WTC11 (cell line): ENCODE measurements around the gene VAMP4. TPM values are rescaled to one million over a fixed set of nuclear protein-coding genes. Genes with fewer than 3 reads are reported as not detected.
A peak's percentile ranks its signal among the peaks of the same experiment; 100 is the strongest.

Experiments
- ATAC-seq: fragments of 200-7000 bp; cut with Tn5 transposase; 2 replicates; pipeline ENCODE4 v1.10.0; 2021; ENCODE audit warnings: mild to moderate bottlenecking, moderate library complexity
- CTCF ChIA-PET: fragments of 300-600 bp; sonication (Branson Sonifier 250); formaldehyde crosslinking; loops from one replicate; lab custom pipeline; 2021; ENCODE audit warnings: antibody characterized with exemption; lab: Charles Lee
- POLR2A ChIA-PET: fragments of 350-600 bp; sonication (Branson Sonifier 250); formaldehyde crosslinking; loops from one replicate; lab custom pipeline; 2021; ENCODE audit warnings: antibody characterized with exemption; lab: Charles Lee
- DNase-seq: peaks from one replicate; pipeline ENCODE4 v3.0.0; 2021; ENCODE audit warnings: low spot score
- H3K27ac Mint-ChIP-seq: 2 replicates; pipeline ENCODE4 v1.8.0; 2021; ENCODE audit warnings: mixed read lengths
- H3K27me3 Mint-ChIP-seq: 2 replicates; pipeline ENCODE4 v1.8.0; 2021; ENCODE audit warnings: low read depth, mild to moderate bottlenecking, moderate library complexity, mixed read lengths
- H3K36me3 Mint-ChIP-seq: 2 replicates; pipeline ENCODE4 v1.8.0; 2021; ENCODE audit warnings: mixed read lengths
- H3K4me1 Mint-ChIP-seq: 2 replicates; pipeline ENCODE4 v1.8.0; 2022; ENCODE audit warnings: mixed read lengths
- H3K4me3 Mint-ChIP-seq: 2 replicates; pipeline ENCODE4 v1.8.0; 2021; ENCODE audit warnings: mild to moderate bottlenecking, moderate library complexity, mixed read lengths
- H3K9me3 Mint-ChIP-seq: 2 replicates; pipeline ENCODE4 v1.8.0; 2021; ENCODE audit warnings: mixed read lengths
- ELF4 ChIP-seq: sonication (generic); formaldehyde crosslinking; IDR thresholded peaks from 2 replicates; pipeline ENCODE4 v1.8.1; 2022; ENCODE audit warnings: low read depth, mild to moderate bottlenecking, moderate library complexity, missing genetic modification reagents
- ETV6 ChIP-seq: sonication (generic); formaldehyde crosslinking; IDR thresholded peaks from 2 replicates; pipeline ENCODE4 v1.8.1; 2022; ENCODE audit warnings: mild to moderate bottlenecking, missing genetic modification reagents
- FOXJ3 ChIP-seq: sonication (generic); formaldehyde crosslinking; IDR thresholded peaks from 2 replicates; pipeline ENCODE4 v1.9.0; 2021; ENCODE audit warnings: missing genetic modification reagents, mild to moderate bottlenecking, borderline replicate concordance
- FOXK1 ChIP-seq: sonication (generic); formaldehyde crosslinking; IDR thresholded peaks from 2 replicates; pipeline ENCODE4 v1.8.0; 2022; ENCODE audit warnings: mild to moderate bottlenecking, moderate library complexity, missing genetic modification reagents
- JUN ChIP-seq: sonication (generic); formaldehyde crosslinking; IDR thresholded peaks from 2 replicates; pipeline ENCODE4 v1.8.0; 2023; ENCODE audit warnings: mild to moderate bottlenecking, missing genetic modification reagents
- MXD4 ChIP-seq: fragments of 250-450 bp; sonication (Bioruptor Pico); IDR thresholded peaks from 2 replicates; pipeline ENCODE4 v1.8.0; 2021; ENCODE audit warnings: mild to moderate bottlenecking, moderate library complexity, borderline replicate concordance
- ZNF138 ChIP-seq: sonication (generic); formaldehyde crosslinking; conservative IDR thresholded peaks from 2 replicates; pipeline ENCODE4 v1.8.1; 2022; ENCODE audit warnings: mild to moderate bottlenecking, moderate library complexity, missing genetic modification reagents
- ZNF396 ChIP-seq: fragments of 250-450 bp; sonication (Bioruptor Pico); IDR thresholded peaks from 2 replicates; pipeline ENCODE4 v1.8.0; 2021; ENCODE audit warnings: mild to moderate bottlenecking, moderate library complexity, borderline replicate concordance
- total RNA-seq: library from RNA; stranded (reverse); gene quantifications from 3 replicates; pipeline ENCODE4 v1.2.3, GENCODE V29; 2021
- TF ChIP-seq, protein P1 (sequence below): sonication (generic); formaldehyde crosslinking; IDR thresholded peaks from 2 replicates; pipeline ENCODE4 v1.8.0; 2023; ENCODE audit warnings: mild to moderate bottlenecking, missing genetic modification reagents
- TF ChIP-seq, protein P2 (sequence below): fragments of 250-450 bp; sonication (Bioruptor Pico); conservative IDR thresholded peaks from 2 replicates; pipeline ENCODE4 v1.9.0; 2021; ENCODE audit warnings: mild to moderate bottlenecking
- TF ChIP-seq, protein P3 (sequence below): sonication (generic); formaldehyde crosslinking; IDR thresholded peaks from 2 replicates; pipeline ENCODE4 v1.8.0; 2022; ENCODE audit warnings: mild to moderate bottlenecking, missing genetic modification reagents
- TF ChIP-seq, protein P4 (sequence below): fragments of 250-450 bp; sonication (Bioruptor Pico); IDR thresholded peaks from 2 replicates; pipeline ENCODE4 v2.1.2; 2022; ENCODE audit warnings: mild to moderate bottlenecking, moderate library complexity
- TF ChIP-seq, protein P5 (sequence below): fragments of 250-450 bp; sonication (Bioruptor Pico); IDR thresholded peaks from 2 replicates; pipeline ENCODE4 v1.9.0; 2021; ENCODE audit warnings: moderate library complexity, mild to moderate bottlenecking, inconsistent platforms, borderline replicate concordance
- TF ChIP-seq, protein P6 (sequence below): sonication (generic); formaldehyde crosslinking; IDR thresholded peaks from 2 replicates; pipeline ENCODE4 v1.8.1; 2022; ENCODE audit warnings: mild to moderate bottlenecking, missing genetic modification reagents, moderate library complexity, borderline replicate concordance
- TF ChIP-seq, protein P7 (sequence below): sonication (generic); formaldehyde crosslinking; IDR thresholded peaks from 2 replicates; pipeline ENCODE4 v1.8.1; 2023; ENCODE audit warnings: mild to moderate bottlenecking, missing genetic modification reagents
- TF ChIP-seq, protein P8 (sequence below): sonication (generic); formaldehyde crosslinking; IDR thresholded peaks from 2 replicates; pipeline ENCODE4 v1.8.1; 2022; ENCODE audit warnings: low read depth, mild to moderate bottlenecking, moderate library complexity, missing genetic modification reagents, borderline replicate concordance
- TF ChIP-seq, protein P9 (sequence below): sonication (generic); formaldehyde crosslinking; IDR thresholded peaks from 2 replicates; pipeline ENCODE4 v1.8.1; 2023; ENCODE audit warnings: mild to moderate bottlenecking, missing genetic modification reagents

The VAMP4 gene
- total RNA-seq, 1 experiment from 2014 or later = 11.4 TPM

DNA sequence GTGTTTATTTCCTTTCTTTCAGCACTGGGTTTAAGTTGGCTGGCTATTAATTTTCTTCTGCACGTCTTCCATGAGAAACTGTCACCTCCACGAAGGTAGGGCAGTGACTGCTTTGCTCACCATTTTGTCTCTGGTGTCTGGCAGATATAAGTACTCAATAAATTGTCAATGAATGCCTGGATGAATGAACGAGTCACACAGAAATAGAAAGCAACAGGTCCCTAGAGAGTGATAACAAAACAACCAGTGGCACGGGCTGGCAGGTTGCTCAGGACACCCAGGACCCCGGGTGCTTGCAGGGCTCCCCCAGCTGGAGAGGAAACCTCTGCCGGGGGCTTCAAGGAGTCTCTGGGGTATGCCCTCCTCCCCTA is 86.1 kb downstream of the VAMP4 start (continued):
- TF ChIP-seq, protein P1, sequence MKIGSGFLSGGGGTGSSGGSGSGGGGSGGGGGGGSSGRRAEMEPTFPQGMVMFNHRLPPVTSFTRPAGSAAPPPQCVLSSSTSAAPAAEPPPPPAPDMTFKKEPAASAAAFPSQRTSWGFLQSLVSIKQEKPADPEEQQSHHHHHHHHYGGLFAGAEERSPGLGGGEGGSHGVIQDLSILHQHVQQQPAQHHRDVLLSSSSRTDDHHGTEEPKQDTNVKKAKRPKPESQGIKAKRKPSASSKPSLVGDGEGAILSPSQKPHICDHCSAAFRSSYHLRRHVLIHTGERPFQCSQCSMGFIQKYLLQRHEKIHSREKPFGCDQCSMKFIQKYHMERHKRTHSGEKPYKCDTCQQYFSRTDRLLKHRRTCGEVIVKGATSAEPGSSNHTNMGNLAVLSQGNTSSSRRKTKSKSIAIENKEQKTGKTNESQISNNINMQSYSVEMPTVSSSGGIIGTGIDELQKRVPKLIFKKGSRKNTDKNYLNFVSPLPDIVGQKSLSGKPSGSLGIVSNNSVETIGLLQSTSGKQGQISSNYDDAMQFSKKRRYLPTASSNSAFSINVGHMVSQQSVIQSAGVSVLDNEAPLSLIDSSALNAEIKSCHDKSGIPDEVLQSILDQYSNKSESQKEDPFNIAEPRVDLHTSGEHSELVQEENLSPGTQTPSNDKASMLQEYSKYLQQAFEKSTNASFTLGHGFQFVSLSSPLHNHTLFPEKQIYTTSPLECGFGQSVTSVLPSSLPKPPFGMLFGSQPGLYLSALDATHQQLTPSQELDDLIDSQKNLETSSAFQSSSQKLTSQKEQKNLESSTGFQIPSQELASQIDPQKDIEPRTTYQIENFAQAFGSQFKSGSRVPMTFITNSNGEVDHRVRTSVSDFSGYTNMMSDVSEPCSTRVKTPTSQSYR = no peak
- no peak for TF ChIP-seq ELF4 (CRISPR knock-in tag)
- TF ChIP-seq, protein P2, sequence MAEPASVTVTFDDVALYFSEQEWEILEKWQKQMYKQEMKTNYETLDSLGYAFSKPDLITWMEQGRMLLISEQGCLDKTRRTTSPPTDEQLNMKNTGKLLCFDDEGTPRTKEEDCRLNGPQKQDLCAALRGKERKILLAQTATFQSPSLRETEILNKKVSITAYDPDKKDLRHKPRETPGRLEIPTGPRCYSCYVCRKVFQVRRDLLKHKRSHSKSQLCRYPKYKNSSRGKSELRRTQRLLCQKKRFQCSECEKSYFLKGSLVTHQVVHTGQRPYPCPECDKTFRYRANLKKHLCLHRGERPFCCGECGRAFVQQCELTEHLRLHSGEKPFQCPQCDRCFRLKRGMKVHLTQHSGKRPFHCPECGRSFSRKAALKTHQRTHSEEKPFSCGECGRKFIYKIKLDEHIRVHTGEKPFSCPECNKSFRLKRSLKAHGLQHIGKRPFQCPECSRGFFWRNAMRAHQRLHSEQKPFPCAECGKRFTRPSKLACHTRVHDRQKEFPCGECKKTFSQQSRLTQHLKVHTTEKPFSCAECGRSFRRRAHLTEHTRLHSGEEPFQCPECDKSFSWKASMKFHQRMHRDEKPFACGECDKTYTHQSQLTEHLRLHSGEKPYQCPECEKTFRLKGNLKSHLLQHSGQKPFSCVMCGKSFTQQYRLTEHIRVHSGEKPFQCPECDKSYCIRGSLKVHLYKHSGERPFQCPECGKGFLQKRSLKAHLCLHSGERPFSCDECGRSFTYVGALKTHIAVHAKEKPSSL (CRISPR knock-in tag) = no peak
- TF ChIP-seq JUN = no peak

DNA sequence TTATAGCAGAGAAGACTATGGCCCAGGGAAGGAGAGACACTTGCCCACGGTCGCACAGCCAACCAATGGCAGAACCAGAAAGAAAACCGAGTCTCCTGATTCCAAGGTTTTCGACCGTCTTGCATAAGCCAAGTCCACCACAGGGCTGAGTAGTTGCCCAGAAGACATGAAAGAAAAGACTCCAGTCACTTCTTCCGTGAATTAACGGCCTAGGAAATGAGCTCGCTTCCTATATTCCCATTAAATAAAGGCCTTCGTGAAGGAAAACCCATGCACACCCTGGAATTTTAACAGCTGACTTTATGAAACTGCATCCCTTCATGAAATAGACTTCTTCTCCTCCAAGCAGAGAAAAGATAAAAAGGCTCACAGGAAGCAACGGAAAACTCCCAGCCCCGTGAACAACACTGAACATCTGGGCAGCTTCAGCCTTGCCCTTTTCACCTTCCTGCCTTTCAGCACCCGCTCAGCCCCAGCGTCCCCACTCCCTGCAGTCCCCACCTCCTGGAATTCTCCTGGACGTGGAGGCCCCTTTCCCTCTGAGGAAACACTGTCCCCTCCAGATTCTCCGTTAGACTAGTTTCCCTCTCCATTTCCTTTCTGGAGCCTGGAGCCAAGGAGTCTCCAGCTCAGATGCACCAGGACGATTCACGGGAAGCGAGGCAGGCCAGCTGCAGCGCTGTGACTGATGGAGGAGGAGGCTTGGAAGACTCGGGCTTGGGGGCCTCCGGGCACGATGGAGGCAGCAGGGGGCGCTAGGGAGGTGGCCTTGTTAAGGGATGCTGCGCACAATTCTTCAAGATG is 86.7 kb downstream of the VAMP4 start:
- CTCF ChIA-PET = interaction anchor here (0.6 to 5.6 kb wide), 25 partner anchors 9 to 376 kb away, joined by 3 to 121 read pairs (median 4); partner anchors contain the start of genes DNM3, FMO4, METTL13 and MYOCOS
- POLR2A ChIA-PET = interaction anchor here (0.6 to 0.7 kb wide), 2 partner anchors 11 to 217 kb away, joined by 3 to 4 read pairs; no protein-coding TSS in a partner anchor
- Mint-ChIP-seq H3K27ac (no peak overlapping the region), H3K9me3 (0 out of 2 replicates have a peak, but pooled peaks cover 5% of the 10 kb centered on the region), H3K4me1 (peaks cover 16% of the 10 kb centered on the region), H3K36me3 (no peaks in the 10 kb centered on the region), H3K4me3 (peak overlapping the region; percentile 51), H3K27me3 (no peaks in the 10 kb centered on the region)
- peak; percentile 92 for DNase-seq
- ATAC-seq = peak; percentile 97
- TF ChIP-seq ZNF396 (peak; percentile 32; the same call in 1 of the 2 replicates), ZNF138 (CRISPR knock-in tag) (no peak), FOXK1 (CRISPR knock-in tag) (no peak), ETV6 (no peak), FOXJ3 (CRISPR knock-in tag) (no peak), MXD4 (CRISPR knock-in tag) (no peak)
- TF ChIP-seq, protein P3, sequence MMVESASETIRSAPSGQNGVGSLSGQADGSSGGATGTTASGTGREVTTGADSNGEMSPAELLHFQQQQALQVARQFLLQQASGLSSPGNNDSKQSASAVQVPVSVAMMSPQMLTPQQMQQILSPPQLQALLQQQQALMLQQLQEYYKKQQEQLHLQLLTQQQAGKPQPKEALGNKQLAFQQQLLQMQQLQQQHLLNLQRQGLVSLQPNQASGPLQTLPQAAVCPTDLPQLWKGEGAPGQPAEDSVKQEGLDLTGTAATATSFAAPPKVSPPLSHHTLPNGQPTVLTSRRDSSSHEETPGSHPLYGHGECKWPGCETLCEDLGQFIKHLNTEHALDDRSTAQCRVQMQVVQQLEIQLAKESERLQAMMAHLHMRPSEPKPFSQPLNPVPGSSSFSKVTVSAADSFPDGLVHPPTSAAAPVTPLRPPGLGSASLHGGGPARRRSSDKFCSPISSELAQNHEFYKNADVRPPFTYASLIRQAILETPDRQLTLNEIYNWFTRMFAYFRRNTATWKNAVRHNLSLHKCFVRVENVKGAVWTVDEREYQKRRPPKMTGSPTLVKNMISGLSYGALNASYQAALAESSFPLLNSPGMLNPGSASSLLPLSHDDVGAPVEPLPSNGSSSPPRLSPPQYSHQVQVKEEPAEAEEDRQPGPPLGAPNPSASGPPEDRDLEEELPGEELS = no peak
- TF ChIP-seq, protein P4, sequence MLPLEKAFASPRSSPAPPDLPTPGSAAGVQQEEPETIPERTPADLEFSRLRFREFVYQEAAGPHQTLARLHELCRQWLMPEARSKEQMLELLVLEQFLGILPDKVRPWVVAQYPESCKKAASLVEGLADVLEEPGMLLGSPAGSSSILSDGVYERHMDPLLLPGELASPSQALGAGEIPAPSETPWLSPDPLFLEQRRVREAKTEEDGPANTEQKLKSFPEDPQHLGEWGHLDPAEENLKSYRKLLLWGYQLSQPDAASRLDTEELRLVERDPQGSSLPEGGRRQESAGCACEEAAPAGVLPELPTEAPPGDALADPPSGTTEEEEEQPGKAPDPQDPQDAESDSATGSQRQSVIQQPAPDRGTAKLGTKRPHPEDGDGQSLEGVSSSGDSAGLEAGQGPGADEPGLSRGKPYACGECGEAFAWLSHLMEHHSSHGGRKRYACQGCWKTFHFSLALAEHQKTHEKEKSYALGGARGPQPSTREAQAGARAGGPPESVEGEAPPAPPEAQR (CRISPR knock-in tag) = 0 out of 2 replicates have a peak, but pooled peaks have one; percentile 58
- TF ChIP-seq, protein P5, sequence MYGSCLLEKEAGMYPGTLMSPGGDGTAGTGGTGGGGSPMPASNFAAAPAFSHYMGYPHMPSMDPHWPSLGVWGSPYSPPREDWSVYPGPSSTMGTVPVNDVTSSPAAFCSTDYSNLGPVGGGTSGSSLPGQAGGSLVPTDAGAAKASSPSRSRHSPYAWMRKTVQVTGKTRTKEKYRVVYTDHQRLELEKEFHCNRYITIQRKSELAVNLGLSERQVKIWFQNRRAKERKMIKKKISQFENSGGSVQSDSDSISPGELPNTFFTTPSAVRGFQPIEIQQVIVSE = no peak
- TF ChIP-seq, protein P6, sequence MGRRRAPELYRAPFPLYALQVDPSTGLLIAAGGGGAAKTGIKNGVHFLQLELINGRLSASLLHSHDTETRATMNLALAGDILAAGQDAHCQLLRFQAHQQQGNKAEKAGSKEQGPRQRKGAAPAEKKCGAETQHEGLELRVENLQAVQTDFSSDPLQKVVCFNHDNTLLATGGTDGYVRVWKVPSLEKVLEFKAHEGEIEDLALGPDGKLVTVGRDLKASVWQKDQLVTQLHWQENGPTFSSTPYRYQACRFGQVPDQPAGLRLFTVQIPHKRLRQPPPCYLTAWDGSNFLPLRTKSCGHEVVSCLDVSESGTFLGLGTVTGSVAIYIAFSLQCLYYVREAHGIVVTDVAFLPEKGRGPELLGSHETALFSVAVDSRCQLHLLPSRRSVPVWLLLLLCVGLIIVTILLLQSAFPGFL (CRISPR knock-in tag) = no peak
- TF ChIP-seq, protein P7, sequence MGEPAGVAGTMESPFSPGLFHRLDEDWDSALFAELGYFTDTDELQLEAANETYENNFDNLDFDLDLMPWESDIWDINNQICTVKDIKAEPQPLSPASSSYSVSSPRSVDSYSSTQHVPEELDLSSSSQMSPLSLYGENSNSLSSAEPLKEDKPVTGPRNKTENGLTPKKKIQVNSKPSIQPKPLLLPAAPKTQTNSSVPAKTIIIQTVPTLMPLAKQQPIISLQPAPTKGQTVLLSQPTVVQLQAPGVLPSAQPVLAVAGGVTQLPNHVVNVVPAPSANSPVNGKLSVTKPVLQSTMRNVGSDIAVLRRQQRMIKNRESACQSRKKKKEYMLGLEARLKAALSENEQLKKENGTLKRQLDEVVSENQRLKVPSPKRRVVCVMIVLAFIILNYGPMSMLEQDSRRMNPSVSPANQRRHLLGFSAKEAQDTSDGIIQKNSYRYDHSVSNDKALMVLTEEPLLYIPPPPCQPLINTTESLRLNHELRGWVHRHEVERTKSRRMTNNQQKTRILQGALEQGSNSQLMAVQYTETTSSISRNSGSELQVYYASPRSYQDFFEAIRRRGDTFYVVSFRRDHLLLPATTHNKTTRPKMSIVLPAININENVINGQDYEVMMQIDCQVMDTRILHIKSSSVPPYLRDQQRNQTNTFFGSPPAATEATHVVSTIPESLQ (CRISPR knock-in tag) = no peak
- TF ChIP-seq, protein P8, sequence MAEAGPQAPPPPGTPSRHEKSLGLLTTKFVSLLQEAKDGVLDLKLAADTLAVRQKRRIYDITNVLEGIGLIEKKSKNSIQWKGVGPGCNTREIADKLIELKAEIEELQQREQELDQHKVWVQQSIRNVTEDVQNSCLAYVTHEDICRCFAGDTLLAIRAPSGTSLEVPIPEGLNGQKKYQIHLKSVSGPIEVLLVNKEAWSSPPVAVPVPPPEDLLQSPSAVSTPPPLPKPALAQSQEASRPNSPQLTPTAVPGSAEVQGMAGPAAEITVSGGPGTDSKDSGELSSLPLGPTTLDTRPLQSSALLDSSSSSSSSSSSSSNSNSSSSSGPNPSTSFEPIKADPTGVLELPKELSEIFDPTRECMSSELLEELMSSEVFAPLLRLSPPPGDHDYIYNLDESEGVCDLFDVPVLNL = no peak
- TF ChIP-seq, protein P9, sequence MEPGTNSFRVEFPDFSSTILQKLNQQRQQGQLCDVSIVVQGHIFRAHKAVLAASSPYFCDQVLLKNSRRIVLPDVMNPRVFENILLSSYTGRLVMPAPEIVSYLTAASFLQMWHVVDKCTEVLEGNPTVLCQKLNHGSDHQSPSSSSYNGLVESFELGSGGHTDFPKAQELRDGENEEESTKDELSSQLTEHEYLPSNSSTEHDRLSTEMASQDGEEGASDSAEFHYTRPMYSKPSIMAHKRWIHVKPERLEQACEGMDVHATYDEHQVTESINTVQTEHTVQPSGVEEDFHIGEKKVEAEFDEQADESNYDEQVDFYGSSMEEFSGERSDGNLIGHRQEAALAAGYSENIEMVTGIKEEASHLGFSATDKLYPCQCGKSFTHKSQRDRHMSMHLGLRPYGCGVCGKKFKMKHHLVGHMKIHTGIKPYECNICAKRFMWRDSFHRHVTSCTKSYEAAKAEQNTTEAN = no peak
